ENCODE results near the gene SIRT3.
"Not testable (repeated sequence)": the region's sequence is repeated elsewhere in the genome, so short reads cannot be mapped to it uniquely, and the experiment has no call there.

SIRT3 gene

GRCh38 chr11:196786-197731 is 39.1 kb downstream of the SIRT3 start:
- Mint-ChIP-seq H3K4me3 (no peak overlapping the region), H3K9me3 (no peaks in the 10 kb centered on the region), H3K36me3 (no peaks in the 10 kb centered on the region), H3K27me3 (no peaks in the 10 kb centered on the region), H3K27ac (no peak overlapping the region), H3K4me1 (peaks cover 13% of the 10 kb centered on the region)

DNA sequence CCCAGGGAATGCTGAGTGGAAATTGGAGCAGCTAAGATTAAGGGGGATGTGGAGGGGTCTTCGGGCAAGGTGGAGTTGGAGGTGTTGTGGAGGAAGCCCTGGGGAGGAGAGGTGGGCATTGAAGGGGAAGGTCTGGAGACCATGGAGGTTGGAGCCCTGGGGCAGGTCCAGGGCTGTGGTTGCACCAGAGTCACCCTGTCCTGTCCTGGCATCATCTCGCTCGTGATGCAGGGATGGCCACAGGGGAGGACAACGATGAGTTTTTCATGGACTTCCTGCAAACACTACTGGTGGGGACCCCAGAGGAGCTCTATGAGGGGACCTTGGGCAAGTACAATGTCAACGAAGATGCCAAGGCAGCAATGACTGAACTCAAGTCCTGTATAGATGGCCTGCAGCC is 42.7 kb downstream of the SIRT3 start:
- not testable (repeated sequence) for H3K4me3 Mint-ChIP-seq, H3K27ac Mint-ChIP-seq, H3K36me3 Mint-ChIP-seq, H3K27me3 Mint-ChIP-seq, H3K4me1 Mint-ChIP-seq, H3K9me3 Mint-ChIP-seq

DNA sequence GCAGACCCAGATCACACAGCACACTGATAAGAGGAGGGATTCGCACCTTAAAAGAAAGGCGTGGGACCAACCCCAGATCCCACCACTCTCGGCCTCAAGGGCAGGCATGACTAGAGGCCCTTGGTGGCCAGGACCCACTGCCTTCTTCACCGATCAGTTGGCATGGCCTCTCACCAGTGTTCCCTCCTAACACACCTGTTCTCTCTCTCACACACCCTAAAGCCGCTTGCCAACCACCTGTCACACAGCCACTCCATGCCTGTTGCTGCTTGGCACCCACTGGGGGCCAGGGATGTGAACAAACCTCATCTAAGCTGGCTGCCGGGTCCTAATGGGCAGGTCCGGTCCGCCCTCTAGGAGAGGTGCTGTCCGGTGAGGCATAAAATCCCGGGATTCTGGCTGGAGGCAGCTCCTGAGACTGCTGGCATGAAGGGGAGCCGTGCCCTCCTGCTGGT is 43.4 kb downstream of the SIRT3 start, which contains the start of gene SCGB1C1:
TSS of gene SCGB1C1 (plus strand) at position 405 of the 455 bp plus-strand sequence. CDS start at position 427, 22 bp downstream.
- not testable (repeated sequence) for H3K27ac Mint-ChIP-seq, H3K4me3 Mint-ChIP-seq, H3K4me1 Mint-ChIP-seq, H3K27me3 Mint-ChIP-seq, H3K36me3 Mint-ChIP-seq, H3K9me3 Mint-ChIP-seq

GRCh38 chr11:191490-192478 is 44.4 kb downstream of the SIRT3 start:
- H3K4me1 Mint-ChIP-seq, H3K27me3 Mint-ChIP-seq, H3K36me3 Mint-ChIP-seq, H3K9me3 Mint-ChIP-seq, H3K4me3 Mint-ChIP-seq: not testable (repeated sequence)
- peak overlapping the region; percentile 30 for H3K27ac Mint-ChIP-seq

- H3K27me3 Mint-ChIP-seq, H3K27ac Mint-ChIP-seq, H3K4me1 Mint-ChIP-seq, H3K9me3 Mint-ChIP-seq, H3K36me3 Mint-ChIP-seq, H3K4me3 Mint-ChIP-seq: not testable (repeated sequence)
Measured at GRCh38 chr11:190546-190945, 45.6 kb downstream of the SIRT3 start.

DNA sequence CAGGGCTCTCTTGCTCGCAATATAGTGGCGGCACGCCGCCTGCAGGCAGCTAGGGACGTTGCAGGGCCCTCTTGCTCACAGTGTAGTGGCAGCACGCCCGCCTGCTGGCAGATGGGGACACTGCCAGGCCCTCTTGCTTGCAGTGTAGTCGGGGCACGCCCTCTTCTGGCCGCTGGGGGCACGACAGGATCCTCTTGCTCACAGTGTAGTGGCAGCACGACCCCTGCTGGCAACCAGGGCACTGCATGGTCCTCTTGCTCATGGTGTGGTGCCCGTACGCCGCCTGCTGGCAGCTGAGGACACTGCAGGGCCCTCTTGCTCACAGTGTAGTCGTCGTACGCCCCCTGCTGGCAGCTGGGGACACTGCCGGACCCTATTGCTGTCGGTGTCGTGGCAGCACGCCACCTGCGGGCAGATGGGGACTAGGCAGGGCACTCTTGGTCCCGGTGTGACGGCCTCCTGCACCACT is 46.3 kb downstream of the SIRT3 start:
- not testable (repeated sequence) for H3K9me3 Mint-ChIP-seq, H3K27ac Mint-ChIP-seq, H3K27me3 Mint-ChIP-seq, H3K4me3 Mint-ChIP-seq, H3K4me1 Mint-ChIP-seq, H3K36me3 Mint-ChIP-seq

- H3K36me3 Mint-ChIP-seq, H3K27me3 Mint-ChIP-seq, H3K9me3 Mint-ChIP-seq, H3K4me3 Mint-ChIP-seq, H3K4me1 Mint-ChIP-seq, H3K27ac Mint-ChIP-seq: not testable (repeated sequence)
Measured at GRCh38 chr11:189200-189783, 46.9 kb downstream of the SIRT3 start.

DNA sequence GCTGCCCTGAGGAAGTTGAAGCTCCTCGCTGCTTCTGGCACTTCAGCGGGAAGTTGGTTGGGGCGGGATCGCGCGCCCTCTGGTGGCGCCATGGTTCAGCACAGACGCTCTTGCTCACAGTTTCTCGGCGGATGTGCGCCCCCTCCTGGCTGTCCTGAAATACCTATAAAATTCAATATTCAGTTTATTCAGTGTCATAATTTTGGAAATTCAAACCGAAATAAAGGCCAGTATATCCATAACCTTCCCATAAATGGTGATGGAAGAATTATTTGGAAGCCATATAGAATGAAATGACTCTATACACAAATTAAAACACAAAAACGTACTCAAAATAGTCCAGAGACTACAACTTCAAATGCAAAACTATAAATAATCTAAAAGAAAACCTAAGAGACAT is 55.9 kb downstream of the SIRT3 start:
- not testable (repeated sequence) for H3K36me3 Mint-ChIP-seq, H3K9me3 Mint-ChIP-seq, H3K27ac Mint-ChIP-seq, H3K4me1 Mint-ChIP-seq, H3K27me3 Mint-ChIP-seq, H3K4me3 Mint-ChIP-seq
